ENCODE measurements around the gene TMEM154.

GRCh38 chr4:152693871-152694270, 14.1 kb upstream of the TMEM154 start:
- no peak for TF ChIP-seq EZH2phosphoT487 (IDR thresholded peaks at IDR 0.05; ENCODE audit: low read depth)
- TF ChIP-seq, protein P1, sequence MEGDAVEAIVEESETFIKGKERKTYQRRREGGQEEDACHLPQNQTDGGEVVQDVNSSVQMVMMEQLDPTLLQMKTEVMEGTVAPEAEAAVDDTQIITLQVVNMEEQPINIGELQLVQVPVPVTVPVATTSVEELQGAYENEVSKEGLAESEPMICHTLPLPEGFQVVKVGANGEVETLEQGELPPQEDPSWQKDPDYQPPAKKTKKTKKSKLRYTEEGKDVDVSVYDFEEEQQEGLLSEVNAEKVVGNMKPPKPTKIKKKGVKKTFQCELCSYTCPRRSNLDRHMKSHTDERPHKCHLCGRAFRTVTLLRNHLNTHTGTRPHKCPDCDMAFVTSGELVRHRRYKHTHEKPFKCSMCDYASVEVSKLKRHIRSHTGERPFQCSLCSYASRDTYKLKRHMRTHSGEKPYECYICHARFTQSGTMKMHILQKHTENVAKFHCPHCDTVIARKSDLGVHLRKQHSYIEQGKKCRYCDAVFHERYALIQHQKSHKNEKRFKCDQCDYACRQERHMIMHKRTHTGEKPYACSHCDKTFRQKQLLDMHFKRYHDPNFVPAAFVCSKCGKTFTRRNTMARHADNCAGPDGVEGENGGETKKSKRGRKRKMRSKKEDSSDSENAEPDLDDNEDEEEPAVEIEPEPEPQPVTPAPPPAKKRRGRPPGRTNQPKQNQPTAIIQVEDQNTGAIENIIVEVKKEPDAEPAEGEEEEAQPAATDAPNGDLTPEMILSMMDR (IDR thresholded peaks at IDR 0.05; ENCODE audit: low read depth, low read length): no peak
